Measurements from ENCODE around the gene TLK1. TPM values are rescaled to one million over a fixed set of nuclear protein-coding genes. Genes with fewer than 3 reads are reported as not detected.

The TLK1 gene
- total and polyA plus RNA-seq, 9 of the 15 experiments (the other 6 are each of a cell fraction or from before 2014, with no cell fraction given): 20.2 to 101 (median 40.5) TPM

- TF ChIP-seq MEIS2 (IDR thresholded peaks at IDR 0.05; ENCODE audit: partially characterized antibody): no peak
- TF ChIP-seq TOE1 (IDR thresholded peaks at IDR 0.05; ENCODE audit: borderline replicate concordance): peak; percentile 63; the same call in 1 of the 2 replicates
- no peak for TF ChIP-seq TOE1 (CRISPR knock-in tag; IDR thresholded peaks at IDR 0.05; ENCODE audit: borderline replicate concordance, low read depth)
- TF ChIP-seq CXXC5 (CRISPR knock-in tag; IDR thresholded peaks at IDR 0.05): peak; percentile 77
- 0 out of 2 replicates have a peak, but pooled peaks have one; percentile 44 for TF ChIP-seq ERF (CRISPR knock-in tag; IDR thresholded peaks at IDR 0.05)
- TF ChIP-seq SMAD2 (IDR thresholded peaks at IDR 0.05; ENCODE audit: low read depth, low read length): no peak
- no peak for TF ChIP-seq EP300 (IDR thresholded peaks at IDR 0.05; ENCODE audit: low read length)
- TF ChIP-seq SIN3A (IDR thresholded peaks at IDR 0.05; ENCODE audit: borderline replicate concordance in 2 of 2, control insufficient read depth in 1 of 2, low read depth in 2 of 2, low read length in 2 of 2): no peak
- TF ChIP-seq, protein P1, sequence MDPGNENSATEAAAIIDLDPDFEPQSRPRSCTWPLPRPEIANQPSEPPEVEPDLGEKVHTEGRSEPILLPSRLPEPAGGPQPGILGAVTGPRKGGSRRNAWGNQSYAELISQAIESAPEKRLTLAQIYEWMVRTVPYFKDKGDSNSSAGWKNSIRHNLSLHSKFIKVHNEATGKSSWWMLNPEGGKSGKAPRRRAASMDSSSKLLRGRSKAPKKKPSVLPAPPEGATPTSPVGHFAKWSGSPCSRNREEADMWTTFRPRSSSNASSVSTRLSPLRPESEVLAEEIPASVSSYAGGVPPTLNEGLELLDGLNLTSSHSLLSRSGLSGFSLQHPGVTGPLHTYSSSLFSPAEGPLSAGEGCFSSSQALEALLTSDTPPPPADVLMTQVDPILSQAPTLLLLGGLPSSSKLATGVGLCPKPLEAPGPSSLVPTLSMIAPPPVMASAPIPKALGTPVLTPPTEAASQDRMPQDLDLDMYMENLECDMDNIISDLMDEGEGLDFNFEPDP (CRISPR knock-in tag; IDR thresholded peaks at IDR 0.05): no peak
- peak in 1 of 2 experiments; percentile 39; a peak in 1 of 4 replicates for TF ChIP-seq TEAD1 (CRISPR knock-in tag; IDR thresholded peaks at IDR 0.05)
- TF ChIP-seq, protein P2, sequence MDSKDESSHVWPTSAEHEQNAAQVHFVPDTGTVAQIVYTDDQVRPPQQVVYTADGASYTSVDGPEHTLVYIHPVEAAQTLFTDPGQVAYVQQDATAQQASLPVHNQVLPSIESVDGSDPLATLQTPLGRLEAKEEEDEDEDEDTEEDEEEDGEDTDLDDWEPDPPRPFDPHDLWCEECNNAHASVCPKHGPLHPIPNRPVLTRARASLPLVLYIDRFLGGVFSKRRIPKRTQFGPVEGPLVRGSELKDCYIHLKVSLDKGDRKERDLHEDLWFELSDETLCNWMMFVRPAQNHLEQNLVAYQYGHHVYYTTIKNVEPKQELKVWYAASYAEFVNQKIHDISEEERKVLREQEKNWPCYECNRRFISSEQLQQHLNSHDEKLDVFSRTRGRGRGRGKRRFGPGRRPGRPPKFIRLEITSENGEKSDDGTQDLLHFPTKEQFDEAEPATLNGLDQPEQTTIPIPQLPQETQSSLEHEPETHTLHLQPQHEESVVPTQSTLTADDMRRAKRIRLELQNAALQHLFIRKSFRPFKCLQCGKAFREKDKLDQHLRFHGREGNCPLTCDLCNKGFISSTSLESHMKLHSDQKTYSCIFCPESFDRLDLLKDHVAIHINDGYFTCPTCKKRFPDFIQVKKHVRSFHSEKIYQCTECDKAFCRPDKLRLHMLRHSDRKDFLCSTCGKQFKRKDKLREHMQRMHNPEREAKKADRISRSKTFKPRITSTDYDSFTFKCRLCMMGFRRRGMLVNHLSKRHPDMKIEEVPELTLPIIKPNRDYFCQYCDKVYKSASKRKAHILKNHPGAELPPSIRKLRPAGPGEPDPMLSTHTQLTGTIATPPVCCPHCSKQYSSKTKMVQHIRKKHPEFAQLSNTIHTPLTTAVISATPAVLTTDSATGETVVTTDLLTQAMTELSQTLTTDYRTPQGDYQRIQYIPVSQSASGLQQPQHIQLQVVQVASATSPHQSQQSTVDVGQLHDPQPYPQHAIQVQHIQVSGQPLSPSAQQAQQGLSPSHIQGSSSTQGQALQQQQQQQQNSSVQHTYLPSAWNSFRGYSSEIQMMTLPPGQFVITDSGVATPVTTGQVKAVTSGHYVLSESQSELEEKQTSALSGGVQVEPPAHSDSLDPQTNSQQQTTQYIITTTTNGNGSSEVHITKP (IDR thresholded peaks at IDR 0.05; ENCODE audit: partially characterized antibody): peak; percentile 73
- peak; percentile 62 for TF ChIP-seq ELF1 (tag; IDR thresholded peaks at IDR 0.05)
- TF ChIP-seq ARID2 (IDR thresholded peaks at IDR 0.05): no peak
- no peak for TF ChIP-seq ZNF830 (CRISPR knock-in tag; IDR thresholded peaks at IDR 0.05)
- peak; percentile 36; the same call in 1 of the 2 replicates for TF ChIP-seq SMARCE1 (IDR thresholded peaks at IDR 0.05)
- TF ChIP-seq HINFP (tag; conservative IDR thresholded peaks at IDR 0.05; ENCODE audit: low read depth): no peak
- no peak for TF ChIP-seq HOXB6 (CRISPR knock-in tag; IDR thresholded peaks at IDR 0.05; ENCODE audit: borderline replicate concordance)
Measured at GRCh38 chr2:171181064-171182049, 20.7 kb upstream of the TLK1 start (continued).

All from K562 (cell line).